ENCODE results near the gene BMP5. TPM values are rescaled to one million over a fixed set of nuclear protein-coding genes. Genes with fewer than 3 reads are reported as not detected.

Gene BMP5
- total and polyA plus RNA-seq, 4 donors, result 0.42 to 0.92 (median 0.65) TPM

- H3K4me1 ChIP-seq (ENCODE audit: control insufficient read depth in 4 of 4, insufficient read depth in 4 of 4, low read length in 3 of 4), result no peaks in the 10 kb centered on the region
- 81% methylated on average over 3 of the region's 3 CpGs for WGBS
- H3K9me3 ChIP-seq (ENCODE audit: control insufficient read depth in 4 of 4, low read length in 3 of 4), result no peaks in the 10 kb centered on the region
- H3K27me3 ChIP-seq (ENCODE audit: control insufficient read depth in 4 of 4, insufficient read depth in 4 of 4, low read length in 3 of 4), result no peaks in the 10 kb centered on the region
- H3K36me3 ChIP-seq (ENCODE audit: control insufficient read depth in 4 of 4, insufficient read depth in 3 of 4, low read depth in 1 of 4, low read length in 3 of 4), result no peaks in the 10 kb centered on the region
- H3K27ac ChIP-seq (ENCODE audit: low read depth in 1 of 2, low read length in 2 of 2), result no peak overlapping the region
- DNase-seq (ENCODE audit: low spot score), result no peak
- H3K9ac ChIP-seq (ENCODE audit: low read depth in 1 of 2, low read length in 2 of 2), result no peak overlapping the region
- TF ChIP-seq NR2F2 (IDR thresholded peaks at IDR 0.05) (no peak), RXRA (IDR thresholded peaks at IDR 0.05) (no peak), CTCF (IDR thresholded peaks at IDR 0.05; ENCODE audit: low read depth, low read length, missing input control) (no peak), FOXA1 (IDR thresholded peaks at IDR 0.05) (no peak), SP1 (IDR thresholded peaks at IDR 0.05) (no peak), MAX (IDR thresholded peaks at IDR 0.05) (no peak), RAD21 (IDR thresholded peaks at IDR 0.05) (no peak), HNF4G (IDR thresholded peaks at IDR 0.05) (no peak), EGR1 (IDR thresholded peaks at IDR 0.05; ENCODE audit: low read depth in 2 of 2) (no peak), JUND (IDR thresholded peaks at IDR 0.05) (no peak), REST (IDR thresholded peaks at IDR 0.05) (no peak), GABPA (IDR thresholded peaks at IDR 0.05 in 1 of 2, conservative IDR thresholded peaks at IDR 0.05 in 1 of 2) (no peak), TAF1 (conservative IDR thresholded peaks at IDR 0.05) (no peak), YY1 (IDR thresholded peaks at IDR 0.05) (no peak), HNF4A (conservative IDR thresholded peaks at IDR 0.05) (no peak)
- TF ChIP-seq, protein P1, sequence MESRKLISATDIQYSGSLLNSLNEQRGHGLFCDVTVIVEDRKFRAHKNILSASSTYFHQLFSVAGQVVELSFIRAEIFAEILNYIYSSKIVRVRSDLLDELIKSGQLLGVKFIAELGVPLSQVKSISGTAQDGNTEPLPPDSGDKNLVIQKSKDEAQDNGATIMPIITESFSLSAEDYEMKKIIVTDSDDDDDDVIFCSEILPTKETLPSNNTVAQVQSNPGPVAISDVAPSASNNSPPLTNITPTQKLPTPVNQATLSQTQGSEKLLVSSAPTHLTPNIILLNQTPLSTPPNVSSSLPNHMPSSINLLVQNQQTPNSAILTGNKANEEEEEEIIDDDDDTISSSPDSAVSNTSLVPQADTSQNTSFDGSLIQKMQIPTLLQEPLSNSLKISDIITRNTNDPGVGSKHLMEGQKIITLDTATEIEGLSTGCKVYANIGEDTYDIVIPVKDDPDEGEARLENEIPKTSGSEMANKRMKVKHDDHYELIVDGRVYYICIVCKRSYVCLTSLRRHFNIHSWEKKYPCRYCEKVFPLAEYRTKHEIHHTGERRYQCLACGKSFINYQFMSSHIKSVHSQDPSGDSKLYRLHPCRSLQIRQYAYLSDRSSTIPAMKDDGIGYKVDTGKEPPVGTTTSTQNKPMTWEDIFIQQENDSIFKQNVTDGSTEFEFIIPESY (IDR thresholded peaks at IDR 0.05), result no peak
- TF ChIP-seq, protein P2, sequence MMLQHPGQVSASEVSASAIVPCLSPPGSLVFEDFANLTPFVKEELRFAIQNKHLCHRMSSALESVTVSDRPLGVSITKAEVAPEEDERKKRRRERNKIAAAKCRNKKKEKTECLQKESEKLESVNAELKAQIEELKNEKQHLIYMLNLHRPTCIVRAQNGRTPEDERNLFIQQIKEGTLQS (IDR thresholded peaks at IDR 0.05), result no peak
- H3K4me3 ChIP-seq (ENCODE audit: low read depth in 1 of 3, low read length in 3 of 3), result no peak overlapping the region
Measured at GRCh38 chr6:55811074-55811473, 64.3 kb downstream of the BMP5 start.

GRCh38 chr6:55802259-55802658, 73.1 kb downstream of the BMP5 start:
- TF ChIP-seq YY1 (IDR thresholded peaks at IDR 0.05), result no peak
- DNase-seq (ENCODE audit: low spot score), result no peak
- Histone ChIP-seq H3K36me3 (ENCODE audit: control insufficient read depth in 4 of 4, insufficient read depth in 3 of 4, low read depth in 1 of 4, low read length in 3 of 4) (no peaks in the 10 kb centered on the region), H3K4me1 (ENCODE audit: control insufficient read depth in 4 of 4, insufficient read depth in 4 of 4, low read length in 3 of 4) (no peaks in the 10 kb centered on the region), H3K27me3 (ENCODE audit: control insufficient read depth in 4 of 4, insufficient read depth in 4 of 4, low read length in 3 of 4) (no peaks in the 10 kb centered on the region), H3K9me3 (ENCODE audit: control insufficient read depth in 4 of 4, low read length in 3 of 4) (no peaks in the 10 kb centered on the region), H3K4me3 (ENCODE audit: low read depth in 1 of 3, low read length in 3 of 3) (no peak overlapping the region), H3K9ac (ENCODE audit: low read depth in 1 of 2, low read length in 2 of 2) (no peak overlapping the region), H3K27ac (ENCODE audit: low read depth in 1 of 2, low read length in 2 of 2) (no peak overlapping the region)
- 70% methylated on average over 4 of the region's 4 CpGs for WGBS

Measured in liver (tissue), 9 donors.